IPS-NIHi7 (cell line): ENCODE results near the gene CAPN15.

Experiments
- DNase-seq: peaks from one replicate; pipeline ENCODE4 v3.0.0; 2012; ENCODE audit warnings: mixed read lengths; ENCODE audit errors: extremely low spot score

The CAPN15 gene

GRCh38 chr16:561957-562938, 34.7 kb downstream of the CAPN15 start:
- no peak for DNase-seq

GRCh38 chr16:563072-563644, 35.6 kb downstream of the CAPN15 start:
- no peak for DNase-seq

- DNase-seq = no peak
Measured at GRCh38 chr16:564690-565418, 37.3 kb downstream of the CAPN15 start.

- DNase-seq = no peak
Measured at GRCh38 chr16:565419-566330, 38.2 kb downstream of the CAPN15 start.

GRCh38 chr16:566475-567372, 39.2 kb downstream of the CAPN15 start, which contains the start of gene NHLRC4:
Gene NHLRC4, plus strand, starts transcription at chr16:567005. Its CDS starts 1,043 bp downstream, at chr16:568048.
- DNase-seq = peak; percentile 85

GRCh38 chr16:567373-568256, 40.1 kb downstream of the CAPN15 start:
- DNase-seq = no peak

GRCh38 chr16:568401-569258, 41.1 kb downstream of the CAPN15 start:
- DNase-seq = no peak

- peak; percentile 88 for DNase-seq
Measured at GRCh38 chr16:569445-570254, 42.1 kb downstream of the CAPN15 start, which contains the start of gene PIGQ. Gene PIGQ, plus strand, starts transcription at chr16:569968. Its CDS starts 4,107 bp downstream, at chr16:574075.

GRCh38 chr16:572865-573650, 45.5 kb downstream of the CAPN15 start:
- no peak for DNase-seq

GRCh38 chr16:574021-574760, 46.7 kb downstream of the CAPN15 start:
- no peak for DNase-seq

GRCh38 chr16:575354-576196, 48.1 kb downstream of the CAPN15 start:
- DNase-seq = no peak

GRCh38 chr16:576197-576822, 48.8 kb downstream of the CAPN15 start:
- no peak for DNase-seq

GRCh38 chr16:576823-577201, 49.3 kb downstream of the CAPN15 start:
- no peak for DNase-seq

GRCh38 chr16:577796-578195, 50.3 kb downstream of the CAPN15 start:
- no peak for DNase-seq
